Cerebellar cortex (tissue), 1 donor: ENCODE results near the gene MYH11.

Experiments used
- DNase-seq: peaks from one replicate; pipeline ENCODE4 v3.0.0-alpha.2; 2015; ENCODE audit warnings: low spot score

Gene MYH11

GRCh38 chr16:15856901-15857698 lies at the start of gene MYH11:
MYH11 (minus strand) TSS chr16:15857028; CDS start chr16:15838252, 18,776 bp downstream.
- DNase-seq = no peak

DNA sequence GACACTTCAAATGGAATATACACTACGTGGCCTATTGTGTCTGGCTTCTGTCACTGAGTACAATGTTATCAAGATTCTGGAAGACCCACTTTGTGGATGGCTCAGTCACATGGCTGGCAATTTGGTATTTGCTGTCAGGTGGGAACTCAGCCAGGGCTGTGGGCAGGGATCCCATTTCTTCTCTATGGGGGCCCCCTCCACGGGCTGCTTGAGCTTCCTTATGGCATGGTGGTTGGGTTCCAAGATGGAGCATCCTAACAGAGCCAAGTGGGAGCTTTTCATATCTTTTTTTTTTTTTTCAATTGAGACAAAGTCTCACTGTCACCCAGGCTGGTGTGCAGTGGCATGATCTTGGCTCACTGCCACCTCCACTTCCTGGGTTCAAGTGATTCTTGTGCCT lies 49.6 kb upstream of the MYH11 start:
- DNase-seq = no peak

GRCh38 chr16:15903960-15904359 lies 47.1 kb upstream of the MYH11 start:
- DNase-seq = no peak

GRCh38 chr16:15900901-15901500 lies 44.2 kb upstream of the MYH11 start:
- DNase-seq = no peak

GRCh38 chr16:15900357-15900756 lies 43.5 kb upstream of the MYH11 start:
- DNase-seq = no peak

DNA sequence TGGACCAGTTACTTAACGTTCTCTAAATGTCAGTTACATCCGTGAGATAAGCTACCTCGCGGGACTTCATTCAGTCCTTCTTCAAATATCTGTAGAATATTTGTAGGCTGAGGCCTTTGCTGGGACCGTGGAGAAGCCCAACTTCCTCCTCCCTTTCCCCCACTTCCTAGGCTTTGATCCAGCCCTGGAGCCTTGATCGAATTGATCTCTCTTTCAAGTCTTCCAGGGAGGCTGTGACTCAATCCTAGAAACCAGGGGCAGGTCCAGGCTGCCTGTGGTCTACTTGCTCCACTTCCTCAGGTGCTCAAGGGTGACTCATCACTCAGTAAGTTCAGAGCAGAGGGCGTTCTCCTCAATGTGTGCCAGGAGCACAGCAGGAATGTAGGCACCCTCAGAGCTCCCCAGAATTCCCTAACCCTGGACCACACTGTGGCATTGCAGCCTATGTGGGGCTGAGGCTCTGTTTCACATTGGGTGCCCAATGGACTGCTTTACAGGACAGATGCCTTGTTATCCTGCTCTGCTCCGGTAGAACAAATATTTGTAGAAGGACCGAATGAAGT lies 42.8 kb upstream of the MYH11 start:
- DNase-seq = no peak

- DNase-seq = no peak
These were observed 41.8 kb upstream of the MYH11 start for GRCh38 chr16:15898654-15899053.

DNA sequence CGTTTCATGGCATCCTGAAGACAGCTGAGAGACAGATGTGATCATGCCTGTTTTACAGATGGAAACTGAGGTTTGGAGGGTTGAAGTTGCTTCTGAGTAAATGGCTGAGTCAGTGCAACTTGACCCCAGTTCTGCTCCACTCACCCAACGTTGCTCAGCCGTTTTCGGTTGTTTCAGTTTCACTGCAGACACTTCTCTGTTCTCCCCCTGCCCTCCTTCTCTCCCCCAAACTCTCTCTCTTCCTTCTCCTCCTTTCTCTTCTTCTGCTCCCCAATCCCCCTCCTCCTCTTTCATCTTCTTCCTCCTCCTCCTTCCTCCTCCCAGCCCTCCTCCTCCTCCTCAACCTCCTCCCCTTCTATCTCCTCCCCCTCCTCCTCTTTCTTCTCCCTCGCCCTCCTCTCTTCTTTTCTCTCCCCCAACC lies 41.0 kb upstream of the MYH11 start:
- no peak for DNase-seq

DNA sequence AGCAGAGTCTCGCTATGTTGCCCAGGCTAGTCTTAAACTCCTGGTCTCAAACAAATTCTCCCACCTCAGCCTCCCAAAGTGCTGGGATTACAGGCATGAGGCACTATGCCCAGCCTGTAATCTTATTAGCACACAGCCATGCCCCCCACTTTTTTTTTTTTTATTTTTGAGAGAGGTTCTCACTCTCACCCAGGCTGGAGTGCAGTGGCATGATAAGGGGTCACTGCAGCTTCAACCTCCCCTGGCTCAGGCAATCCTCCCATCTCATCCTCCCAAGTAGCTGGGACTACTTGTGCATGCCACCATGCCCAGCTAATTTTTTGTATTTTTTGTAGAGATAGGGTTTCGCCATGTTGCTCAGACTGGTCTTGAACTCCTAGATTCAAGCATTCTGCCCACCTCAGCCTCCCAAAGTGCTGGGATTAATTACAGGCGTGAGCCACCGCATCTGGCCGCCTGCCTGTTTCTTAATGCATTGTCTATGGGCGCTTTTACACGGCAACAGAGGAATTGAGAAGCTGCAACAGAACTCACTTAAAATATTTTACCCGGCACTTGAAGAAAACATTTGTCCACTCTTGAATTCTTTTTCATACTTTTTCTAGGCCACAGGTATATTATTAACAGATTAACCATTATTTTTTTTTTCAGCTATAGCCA lies 40.4 kb upstream of the MYH11 start:
- no peak for DNase-seq

GRCh38 chr16:15894571-15895374 lies 37.9 kb upstream of the MYH11 start:
- DNase-seq = no peak

GRCh38 chr16:15891508-15891907 lies 34.7 kb upstream of the MYH11 start:
- no peak for DNase-seq

- DNase-seq = peak; percentile 99
These were observed 31.5 kb upstream of the MYH11 start, which contains the start of gene CEP20 for GRCh38 chr16:15888072-15888976. CEP20 (minus strand) TSS chr16:15888603; CDS start chr16:15888585, 18 bp downstream.

DNA sequence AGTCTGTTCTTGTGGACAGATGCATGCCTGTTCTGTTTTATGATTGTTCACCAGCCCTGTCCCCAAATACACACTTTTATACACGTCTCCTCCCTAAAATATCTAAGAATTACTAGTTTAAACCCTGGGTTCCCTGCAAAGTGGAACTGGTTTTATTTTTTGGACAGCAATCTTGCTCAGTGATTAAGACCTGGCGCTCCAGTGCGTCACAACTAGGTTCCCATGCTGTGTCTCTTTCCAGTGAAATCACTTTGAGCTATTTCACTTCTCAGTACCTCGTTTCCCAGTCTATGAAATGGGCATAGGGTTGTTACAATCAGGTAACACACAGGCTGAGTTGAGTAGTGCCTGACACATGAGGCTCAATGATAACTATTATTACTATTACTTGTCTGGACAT lies 30.5 kb upstream of the MYH11 start:
- no peak for DNase-seq

GRCh38 chr16:15886078-15886477 lies 29.2 kb upstream of the MYH11 start:
- no peak for DNase-seq

DNA sequence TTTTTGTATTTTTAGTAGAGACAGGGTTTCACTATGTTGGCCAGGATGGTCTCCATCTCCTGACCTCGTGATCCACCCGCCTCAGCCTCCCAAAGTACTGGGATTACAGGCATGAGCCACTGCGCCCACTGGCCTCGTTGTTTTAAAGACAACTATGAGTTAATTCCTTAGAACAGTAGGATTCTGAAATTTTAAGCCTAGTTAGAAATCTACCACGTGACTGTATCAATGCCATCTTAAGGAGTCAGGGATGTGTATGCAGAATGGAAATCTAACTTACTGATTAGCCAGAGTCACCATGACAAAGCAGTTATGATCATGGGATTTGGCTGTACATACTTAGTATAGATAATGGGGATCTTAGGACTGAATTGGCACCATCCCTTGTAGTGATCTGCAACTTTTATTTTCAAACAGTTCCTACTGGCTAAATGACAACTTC lies 28.8 kb upstream of the MYH11 start:
- DNase-seq = no peak

DNA sequence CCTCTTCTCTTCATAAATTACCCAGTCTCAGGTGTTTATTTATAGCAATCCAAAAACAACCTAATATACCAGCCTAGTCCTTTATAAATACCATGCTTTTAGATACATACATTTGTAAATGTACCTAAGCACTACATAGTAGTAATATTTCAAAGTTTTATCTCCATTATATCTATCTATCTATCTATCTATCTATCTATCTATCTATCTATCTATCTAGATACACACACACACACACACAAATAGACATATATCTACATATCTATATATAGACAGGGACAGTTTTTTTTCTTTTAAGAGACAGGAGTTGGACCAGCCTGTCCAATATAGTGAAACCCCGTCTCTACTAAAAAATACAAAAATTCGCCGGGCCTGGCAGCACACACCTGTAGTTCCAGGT lies 25.7 kb upstream of the MYH11 start:
- DNase-seq = no peak

- no peak for DNase-seq
These were observed 25.1 kb upstream of the MYH11 start for GRCh38 chr16:15881794-15882379.

- DNase-seq = no peak
These were observed 23.8 kb upstream of the MYH11 start for GRCh38 chr16:15880434-15881308.

DNA sequence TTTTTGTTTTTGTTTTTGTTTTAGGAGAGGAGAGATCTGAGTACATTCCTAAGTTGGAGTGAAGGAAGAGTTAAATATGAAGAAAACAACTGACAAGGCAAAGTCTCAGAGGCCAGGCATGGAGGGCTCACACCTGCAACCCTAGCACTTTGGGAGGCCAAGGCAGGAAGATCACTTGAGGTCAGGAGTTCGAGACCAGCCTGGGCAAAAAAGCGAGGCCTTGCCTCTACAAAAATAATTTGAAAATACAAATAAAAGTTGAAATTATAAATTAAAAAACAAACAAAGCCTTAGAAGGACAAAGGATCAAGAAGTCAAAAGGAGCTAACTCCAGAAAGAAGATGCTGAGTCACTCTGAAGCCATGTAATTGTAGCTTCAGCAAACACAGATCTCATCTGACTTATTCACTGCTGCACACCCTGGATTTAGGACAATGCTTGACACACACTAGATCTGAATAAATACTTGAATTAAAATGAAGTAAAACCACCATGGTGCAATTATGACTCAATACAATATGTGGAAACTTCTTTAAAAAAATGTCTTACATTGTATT lies 22.5 kb upstream of the MYH11 start:
- DNase-seq = no peak
